Liver (tissue), 9 donors: ENCODE data around the gene CERT1. TPM values are rescaled to one million over a fixed set of nuclear protein-coding genes. Genes with fewer than 3 reads are reported as not detected.

ENCODE experiments used
- DNase-seq: peaks from one replicate; pipeline ENCODE4 v3.0.0-alpha.2; 2017; ENCODE audit warnings: low spot score
- H3K27ac ChIP-seq, 2 donors: one replicate each; pipeline ENCODE4 v1.7.0; 2013; ENCODE audit warnings: inconsistent platforms in 2 of 2, low read length in 2 of 2, control low read depth in 1 of 2, low read depth in 1 of 2, mild to moderate bottlenecking in 1 of 2
- H3K27me3 ChIP-seq, 4 donors: one replicate each; pipeline versions ENCODE4 v1.6.1 to v1.7.0; 2013; ENCODE audit warnings: low read length in 3 of 4, inconsistent platforms in 1 of 4, mild to moderate bottlenecking in 1 of 4, moderate library complexity in 1 of 4; ENCODE audit not compliant: control insufficient read depth in 4 of 4, insufficient read depth in 4 of 4
- H3K36me3 ChIP-seq, 4 donors: one replicate each; pipeline versions ENCODE4 v1.6.1 to v1.7.0; 2013; ENCODE audit warnings: low read length in 3 of 4, mild to moderate bottlenecking in 3 of 4, low read depth in 1 of 4, moderate library complexity in 1 of 4; ENCODE audit not compliant: control insufficient read depth in 4 of 4, insufficient read depth in 3 of 4
- H3K4me1 ChIP-seq, 4 donors: one replicate each; pipeline versions ENCODE4 v1.6.1 to v1.7.0; 2013; ENCODE audit warnings: low read length in 3 of 4, mild to moderate bottlenecking in 3 of 4, moderate library complexity in 1 of 4; ENCODE audit not compliant: control insufficient read depth in 4 of 4, insufficient read depth in 4 of 4
- H3K4me3 ChIP-seq, 3 donors: one replicate each; pipeline versions ENCODE4 v1.6.1 to v1.7.0; 2013; ENCODE audit warnings: low read length in 3 of 3, control low read depth in 1 of 3, low read depth in 1 of 3, mild to moderate bottlenecking in 1 of 3
- H3K9ac ChIP-seq, 2 donors: one replicate each; pipeline ENCODE4 v1.7.0; 2013; ENCODE audit warnings: low read length in 2 of 2, mild to moderate bottlenecking in 2 of 2, moderate library complexity in 2 of 2, control low read depth in 1 of 2, low read depth in 1 of 2
- H3K9me3 ChIP-seq, 4 donors: one replicate each; pipeline versions ENCODE4 v1.6.1 to v1.7.0; 2013; ENCODE audit warnings: low read length in 3 of 4; ENCODE audit not compliant: control insufficient read depth in 4 of 4
- ATF3 ChIP-seq: IDR thresholded peaks from 2 replicates; pipeline ENCODE4 v1.6.1; 2016; ENCODE audit warnings: antibody characterized with exemption
- FOXA2 ChIP-seq: IDR thresholded peaks from 2 replicates; pipeline ENCODE4 v1.6.1; 2016; ENCODE audit warnings: antibody characterized with exemption
- GABPA ChIP-seq, 2 donors: IDR thresholded peaks in 1 of 2; conservative IDR thresholded peaks in 1 of 2; 2 replicates each; pipeline ENCODE4 v1.6.1; 2016; ENCODE audit warnings: antibody characterized with exemption in 2 of 2, mild to moderate bottlenecking in 1 of 2, moderate library complexity in 1 of 2
- HNF4G ChIP-seq: IDR thresholded peaks from 2 replicates; pipeline ENCODE4 v1.6.1; 2016; ENCODE audit warnings: antibody characterized with exemption
- JUND ChIP-seq, 2 donors: IDR thresholded peaks; 2 replicates each; pipeline ENCODE4 v1.6.1; 2016; ENCODE audit warnings: antibody characterized with exemption in 2 of 2
- NR2F2 ChIP-seq: IDR thresholded peaks from 2 replicates; pipeline ENCODE4 v1.6.1; 2016; ENCODE audit warnings: antibody characterized with exemption
- RAD21 ChIP-seq, 2 donors: IDR thresholded peaks; 2 replicates each; pipeline ENCODE4 v1.6.1; 2016; ENCODE audit warnings: antibody characterized with exemption in 2 of 2, mild to moderate bottlenecking in 2 of 2
- REST ChIP-seq: IDR thresholded peaks from 2 replicates; pipeline ENCODE4 v1.6.1; 2016; ENCODE audit warnings: antibody characterized with exemption, mild to moderate bottlenecking
- RXRA ChIP-seq, 2 donors: IDR thresholded peaks; 2 replicates each; pipeline ENCODE4 v1.6.1; 2017 to 2018; ENCODE audit warnings: antibody characterized with exemption in 2 of 2, mild to moderate bottlenecking in 1 of 2
- SP1 ChIP-seq: IDR thresholded peaks from 2 replicates; pipeline ENCODE4 v1.6.1; 2018; ENCODE audit warnings: antibody characterized with exemption, mild to moderate bottlenecking
- TAF1 ChIP-seq: conservative IDR thresholded peaks from 2 replicates; pipeline ENCODE4 v1.6.1; 2016; ENCODE audit warnings: antibody characterized with exemption, mild to moderate bottlenecking
- WGBS: extraction: QIAGEN DNeasy Blood & Tissue Kit; methylation state at CpG from one replicate; pipeline ENCODE4 v1.1.7; 2013; 5-methylcytosine and 5-hydroxymethylcytosine counted together
- polyA plus RNA-seq, 2 donors: library from polyadenylated mRNA; stranded (reverse) in 1 of 2; unstranded in 1 of 2; fragments of 200-250 nt in 1 of 2; fragments of >200 nt in 1 of 2; fragmentation: Nextera tagmentation in 1 of 2; extraction: Ambion mirVana in 1 of 2; gene quantifications; one replicate each; pipeline versions ENCODE4 v1.2.1 to v1.2.3, GENCODE V29; 2013 to 2015
- total RNA-seq, 2 donors: library from RNA; depleted of rRNA; stranded (reverse); fragments of >200 nt; gene quantifications; one replicate each; pipeline ENCODE4 v1.2.3, GENCODE V29; 2014
- TF ChIP-seq, protein P1 (sequence below): fragments of 150-350 bp; IDR thresholded peaks from 2 replicates; pipeline ENCODE4 v1.5.1; 2017; ENCODE audit warnings: improper control_type of control experiment, low read depth, low read length; ENCODE audit not compliant: missing input control
- donor health status: healthy.
- donor health status: healthy.
- donor health status: healthy.
- donor health status: healthy.
- donor health status: healthy.

Gene CERT1
- total and polyA plus RNA-seq, 4 donors = 11.4 to 25.1 (median 16.8) TPM

DNA sequence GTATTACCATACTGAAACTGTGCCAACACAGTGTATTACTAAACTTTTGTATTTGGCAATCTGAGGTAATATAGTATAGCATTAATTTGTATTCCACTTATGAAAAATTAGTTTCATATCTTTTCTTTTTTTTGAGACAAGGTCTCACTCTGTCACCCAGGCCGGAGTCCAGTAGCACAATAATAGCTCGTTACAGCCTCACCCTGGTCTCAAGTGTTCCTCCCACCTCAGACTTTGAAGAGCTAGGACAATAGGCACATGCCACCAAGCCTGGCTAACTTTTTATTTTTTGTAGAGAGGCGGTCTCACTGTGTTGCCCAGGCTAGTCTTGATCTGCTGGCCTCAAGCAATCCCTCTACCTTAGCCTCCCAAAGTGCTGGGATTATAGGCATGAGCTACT lies 36.4 kb upstream of the CERT1 start (continued):
- TF ChIP-seq REST (no peak), HNF4G (no peak)
- TF ChIP-seq, protein P1, sequence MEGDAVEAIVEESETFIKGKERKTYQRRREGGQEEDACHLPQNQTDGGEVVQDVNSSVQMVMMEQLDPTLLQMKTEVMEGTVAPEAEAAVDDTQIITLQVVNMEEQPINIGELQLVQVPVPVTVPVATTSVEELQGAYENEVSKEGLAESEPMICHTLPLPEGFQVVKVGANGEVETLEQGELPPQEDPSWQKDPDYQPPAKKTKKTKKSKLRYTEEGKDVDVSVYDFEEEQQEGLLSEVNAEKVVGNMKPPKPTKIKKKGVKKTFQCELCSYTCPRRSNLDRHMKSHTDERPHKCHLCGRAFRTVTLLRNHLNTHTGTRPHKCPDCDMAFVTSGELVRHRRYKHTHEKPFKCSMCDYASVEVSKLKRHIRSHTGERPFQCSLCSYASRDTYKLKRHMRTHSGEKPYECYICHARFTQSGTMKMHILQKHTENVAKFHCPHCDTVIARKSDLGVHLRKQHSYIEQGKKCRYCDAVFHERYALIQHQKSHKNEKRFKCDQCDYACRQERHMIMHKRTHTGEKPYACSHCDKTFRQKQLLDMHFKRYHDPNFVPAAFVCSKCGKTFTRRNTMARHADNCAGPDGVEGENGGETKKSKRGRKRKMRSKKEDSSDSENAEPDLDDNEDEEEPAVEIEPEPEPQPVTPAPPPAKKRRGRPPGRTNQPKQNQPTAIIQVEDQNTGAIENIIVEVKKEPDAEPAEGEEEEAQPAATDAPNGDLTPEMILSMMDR = no peak

GRCh38 chr5:75546830-75547229 lies 35.4 kb upstream of the CERT1 start:
- Histone ChIP-seq H3K36me3 (peaks cover 0 to 2% (median 0%) of the 10 kb centered on the region in 4 donors), H3K9me3 (no peaks in the 10 kb centered on the region), H3K9ac (no peak overlapping the region), H3K4me3 (no peak overlapping the region), H3K4me1 (no peaks in the 10 kb centered on the region), H3K27me3 (no peaks in the 10 kb centered on the region), H3K27ac (no peak overlapping the region)
- whole genome bisulfite sequencing = 98% methylated on average over 6 of the region's 6 CpGs
- no peak for DNase-seq
- no peak for TF ChIP-seq FOXA2
- TF ChIP-seq GABPA (IDR thresholded peaks at IDR 0.05 in 1 of 2, conservative IDR thresholded peaks at IDR 0.05 in 1 of 2) = no peak
- no peak for TF ChIP-seq HNF4G
- no peak for TF ChIP-seq ATF3
- no peak for TF ChIP-seq JUND (IDR thresholded peaks at IDR 0.05)
- no peak for TF ChIP-seq RXRA (IDR thresholded peaks at IDR 0.05)
- no peak for TF ChIP-seq TAF1
- no peak for TF ChIP-seq NR2F2
- TF ChIP-seq, protein P1 = no peak
- TF ChIP-seq REST = no peak
- TF ChIP-seq RAD21 (IDR thresholded peaks at IDR 0.05) = no peak
- TF ChIP-seq SP1 = no peak
